GM13977 (cell line): ENCODE results near the gene RNF6.

ENCODE experiments used
- DNase-seq: peaks from one replicate; pipeline ENCODE4 v3.0.0; 2012; ENCODE audit warnings: low spot score
- in situ Hi-C: fragments of 300-500 bp; cut with MboI; formaldehyde crosslinking; loops from one replicate; pipeline ENCODE4 v1.12.0; 2022; ENCODE audit warnings: low sequenced_read_pairs, low pct_unique_long_range_greater_than_20kb, mixed read lengths, inconsistent platforms; ENCODE audit not compliant: unreplicated experiment
- TF ChIP-seq, protein P1 (sequence below): IDR thresholded peaks from 2 replicates; pipeline ENCODE4 v1.5.1; 2012; ENCODE audit warnings: mild to moderate bottlenecking, control low read depth; ENCODE audit not compliant: insufficient read depth; ENCODE audit errors: extremely low read depth, missing control alignments

RNF6 gene

DNA sequence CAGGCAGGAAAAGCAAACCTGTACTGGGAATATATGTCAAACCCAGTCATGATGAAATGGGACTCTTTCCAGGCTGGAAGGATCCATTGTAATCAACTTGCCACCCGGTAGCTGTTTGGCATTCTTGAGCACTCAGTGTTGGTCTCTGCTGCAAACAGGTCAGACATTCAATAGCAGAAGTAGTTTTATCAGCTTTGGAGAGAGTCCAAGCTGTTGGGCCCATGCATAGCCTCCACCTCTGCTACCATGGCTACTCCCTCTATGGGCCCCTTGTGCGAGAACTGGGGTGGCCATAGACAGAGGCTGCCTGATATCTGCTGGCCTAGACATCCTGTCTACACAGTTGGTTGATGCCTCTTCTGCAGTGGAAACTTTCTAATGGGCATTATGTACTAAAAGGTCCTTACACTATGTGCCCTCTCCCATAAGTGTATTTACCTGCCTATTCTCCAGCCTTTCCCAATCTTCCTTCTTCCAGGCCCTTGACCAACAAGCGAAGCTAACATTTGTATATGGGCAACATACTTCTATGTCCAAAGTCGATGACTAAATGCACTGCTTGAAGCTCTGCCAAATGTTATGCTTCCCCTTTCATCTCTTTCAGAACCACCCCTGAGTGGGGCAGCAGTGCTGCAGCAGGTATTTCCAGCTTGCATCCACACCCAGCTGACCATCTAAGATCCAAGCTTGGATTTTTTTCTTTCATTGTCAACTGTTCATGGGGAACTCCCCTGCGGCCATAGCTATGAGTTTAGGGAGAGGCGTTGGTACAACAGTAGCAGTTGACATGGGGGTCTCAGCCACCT is 5.3 kb upstream of the RNF6 start:
- in situ Hi-C loops: no loop called here
- no peak for DNase-seq
- TF ChIP-seq, protein P1, sequence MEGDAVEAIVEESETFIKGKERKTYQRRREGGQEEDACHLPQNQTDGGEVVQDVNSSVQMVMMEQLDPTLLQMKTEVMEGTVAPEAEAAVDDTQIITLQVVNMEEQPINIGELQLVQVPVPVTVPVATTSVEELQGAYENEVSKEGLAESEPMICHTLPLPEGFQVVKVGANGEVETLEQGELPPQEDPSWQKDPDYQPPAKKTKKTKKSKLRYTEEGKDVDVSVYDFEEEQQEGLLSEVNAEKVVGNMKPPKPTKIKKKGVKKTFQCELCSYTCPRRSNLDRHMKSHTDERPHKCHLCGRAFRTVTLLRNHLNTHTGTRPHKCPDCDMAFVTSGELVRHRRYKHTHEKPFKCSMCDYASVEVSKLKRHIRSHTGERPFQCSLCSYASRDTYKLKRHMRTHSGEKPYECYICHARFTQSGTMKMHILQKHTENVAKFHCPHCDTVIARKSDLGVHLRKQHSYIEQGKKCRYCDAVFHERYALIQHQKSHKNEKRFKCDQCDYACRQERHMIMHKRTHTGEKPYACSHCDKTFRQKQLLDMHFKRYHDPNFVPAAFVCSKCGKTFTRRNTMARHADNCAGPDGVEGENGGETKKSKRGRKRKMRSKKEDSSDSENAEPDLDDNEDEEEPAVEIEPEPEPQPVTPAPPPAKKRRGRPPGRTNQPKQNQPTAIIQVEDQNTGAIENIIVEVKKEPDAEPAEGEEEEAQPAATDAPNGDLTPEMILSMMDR: no peak

DNA sequence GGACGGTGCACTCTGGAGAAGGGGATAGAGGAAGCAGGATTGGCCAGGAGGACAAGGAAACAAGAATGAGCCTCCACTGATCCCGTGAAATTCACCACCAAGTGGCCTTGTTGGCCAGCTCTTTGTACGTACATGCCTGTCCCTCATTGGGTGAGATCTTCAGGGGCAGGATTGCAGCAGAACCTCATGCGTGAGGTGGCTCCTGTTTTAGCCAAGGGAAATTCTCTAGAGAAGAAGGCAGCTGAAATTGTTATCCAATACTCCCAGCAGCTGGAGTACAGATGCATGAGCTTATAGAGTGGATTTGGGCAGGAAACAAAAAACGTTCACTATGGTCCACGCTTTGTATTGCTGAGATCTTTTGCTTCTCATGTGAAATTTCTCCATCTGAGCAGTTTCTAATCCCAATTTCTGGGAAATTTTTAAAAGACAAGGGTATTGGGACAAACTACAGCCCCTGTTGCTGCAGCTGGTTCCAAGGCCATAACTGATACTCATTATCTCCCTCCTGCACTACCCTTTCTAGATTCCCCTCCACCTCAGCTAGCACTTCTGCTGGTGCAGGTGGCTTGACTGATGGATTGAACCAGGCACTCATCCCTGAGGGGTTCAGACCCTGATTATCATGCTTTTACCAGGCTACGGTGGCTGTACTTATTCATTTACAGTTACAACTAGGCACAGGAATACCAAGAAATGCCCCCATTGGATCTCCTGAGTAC is 3.9 kb upstream of the RNF6 start:
- TF ChIP-seq, protein P1: no peak
- DNase-seq: no peak
- in situ Hi-C loops: no loop called here

DNA sequence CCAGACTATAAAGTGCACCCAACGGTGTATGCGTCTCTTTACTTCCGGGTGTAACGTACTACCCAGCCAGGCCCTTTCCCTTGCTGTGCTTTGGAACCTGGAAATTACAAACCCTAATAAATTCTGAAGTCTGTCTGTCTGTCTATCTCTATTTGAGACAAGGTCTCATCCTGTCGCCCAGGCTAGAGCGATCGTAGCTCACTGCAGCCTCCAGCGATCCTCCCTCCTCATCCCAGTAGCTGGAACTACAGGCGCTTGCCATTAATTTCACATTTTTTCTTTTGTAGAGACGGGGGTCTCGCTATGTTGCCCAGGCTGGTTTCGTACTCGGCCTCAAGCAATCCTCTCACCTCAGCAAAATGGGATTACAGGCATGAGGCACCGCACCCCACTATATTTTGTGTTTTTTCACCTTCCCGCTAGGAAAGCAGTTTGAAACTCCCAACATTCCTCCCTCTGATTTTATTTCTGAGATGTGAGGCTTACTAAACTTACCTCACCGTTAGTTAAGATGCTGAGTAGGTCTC is 469 bp upstream of the RNF6 start:
- TF ChIP-seq, protein P1: no peak
- in situ Hi-C loops: no loop called here
- DNase-seq: no peak

DNA sequence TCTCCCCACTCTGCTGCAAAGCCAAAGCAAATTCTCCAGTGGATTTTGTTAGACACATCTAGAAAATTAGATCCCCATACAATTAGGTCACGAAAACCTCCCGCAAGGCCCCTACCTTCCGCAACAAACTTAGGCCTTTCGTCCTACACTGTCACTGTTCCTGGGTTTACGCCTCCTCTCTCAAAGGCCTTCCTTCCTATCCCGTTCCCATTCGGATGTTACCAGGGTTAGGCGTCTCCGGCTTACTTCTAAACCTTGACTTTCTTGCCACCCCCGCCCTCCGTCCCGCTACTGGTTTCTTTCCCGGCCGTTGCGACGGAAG is 754 bp downstream of the RNF6 start:
- DNase-seq: no peak
- in situ Hi-C loops: no loop called here
- TF ChIP-seq, protein P1: no peak

DNA sequence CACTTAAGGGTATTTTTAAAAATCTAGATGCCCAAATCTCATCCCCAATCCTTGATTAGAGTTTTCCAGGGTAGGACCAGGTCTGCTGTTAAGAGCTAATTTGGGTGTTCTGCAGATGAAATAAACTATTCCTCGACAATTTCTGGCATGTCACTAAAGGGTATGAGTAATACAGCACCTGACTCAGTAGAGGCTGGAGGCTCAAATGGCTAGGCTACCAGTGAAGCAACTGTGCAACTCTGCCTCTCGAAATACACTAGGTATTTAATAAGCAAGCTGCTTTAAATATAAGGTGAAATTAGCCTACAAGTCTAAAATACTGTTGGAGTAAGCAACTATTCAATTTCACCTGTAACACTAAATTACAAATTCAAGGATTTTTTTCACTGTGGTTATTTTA is 1.5 kb downstream of the RNF6 start:
- TF ChIP-seq, protein P1: no peak
- DNase-seq: no peak
- in situ Hi-C loops: no loop called here

DNA sequence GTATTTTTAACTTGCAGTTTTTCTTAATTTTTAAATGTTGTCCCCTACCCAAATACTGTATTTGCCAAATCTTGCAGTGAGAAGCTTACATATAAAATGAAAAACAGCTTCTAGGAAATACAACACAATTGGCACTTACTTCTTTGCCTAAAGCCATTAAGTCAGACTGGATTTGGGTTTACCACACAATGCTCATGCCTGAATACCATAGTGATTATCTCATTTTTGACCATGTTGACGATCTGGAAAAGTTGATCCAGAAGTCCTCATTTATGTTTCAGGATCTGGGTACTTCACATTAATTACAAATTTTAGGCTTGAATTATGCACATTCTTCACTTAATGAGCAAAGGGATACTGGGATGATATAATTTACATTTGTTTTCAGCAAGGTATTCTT is 2.4 kb downstream of the RNF6 start:
- TF ChIP-seq, protein P1: no peak

More for the DNA sequence above, 2.4 kb downstream of the RNF6 start:
- no peak for DNase-seq
- in situ Hi-C loops: no loop called here
